Mesenchymal stem cell (in vitro differentiated cells and primary cell): ENCODE results near the gene MGLL.
"Not testable (repeated sequence)": the region's sequence is repeated elsewhere in the genome, so short reads cannot be mapped to it uniquely, and the experiment has no call there.

Experiments used
- DNase-seq: peaks from one replicate; pipeline ENCODE4 v3.0.0-alpha.2; 2013
- H2AFZ ChIP-seq: one replicate; pipeline ENCODE4 v1.6.1; 2013; ENCODE audit warnings: low read depth, mild to moderate bottlenecking, control low read depth, inconsistent platforms, low read length, moderate library complexity
- H2AK5ac ChIP-seq: 2 replicates; pipeline ENCODE4 v1.6.1; 2013; ENCODE audit warnings: low read length, moderate library complexity, mild to moderate bottlenecking, inconsistent platforms; ENCODE audit not compliant: severe bottlenecking
- H2BK120ac ChIP-seq: one replicate; pipeline ENCODE4 v1.6.1; 2013; ENCODE audit warnings: low read depth, mild to moderate bottlenecking, inconsistent platforms, low read length, moderate library complexity
- H2BK12ac ChIP-seq, 2 experiments: one replicate each; pipeline ENCODE4 v1.6.1; 2013; ENCODE audit warnings: inconsistent platforms in 2 of 2, low read length in 2 of 2, mild to moderate bottlenecking in 2 of 2, moderate library complexity in 2 of 2, control low read depth in 1 of 2
- H2BK15ac ChIP-seq: one replicate; pipeline ENCODE4 v1.6.1; 2013; ENCODE audit warnings: mild to moderate bottlenecking, low read depth, inconsistent platforms; ENCODE audit not compliant: poor library complexity, severe bottlenecking
- H2BK5ac ChIP-seq: 2 replicates; pipeline ENCODE4 v1.6.1; 2013; ENCODE audit warnings: low read depth, mild to moderate bottlenecking, low read length, control low read depth, inconsistent platforms; ENCODE audit not compliant: poor library complexity, severe bottlenecking
- H3K14ac ChIP-seq, 2 experiments: one replicate each; pipeline ENCODE4 v1.6.1; 2013; ENCODE audit warnings: inconsistent platforms in 2 of 2, low read length in 2 of 2, control low read depth in 1 of 2, mild to moderate bottlenecking in 1 of 2, moderate library complexity in 1 of 2
- H3K18ac ChIP-seq, 2 experiments: one replicate each; pipeline ENCODE4 v1.6.1; 2013; ENCODE audit warnings: inconsistent platforms in 2 of 2, low read length in 2 of 2, control low read depth in 1 of 2, low read depth in 1 of 2, mild to moderate bottlenecking in 1 of 2
- H3K23ac ChIP-seq, 2 experiments: one replicate each; pipeline ENCODE4 v1.6.1; 2013; ENCODE audit warnings: inconsistent platforms in 2 of 2, low read length in 2 of 2, mild to moderate bottlenecking in 2 of 2, moderate library complexity in 2 of 2, control low read depth in 1 of 2
- H3K27ac ChIP-seq: 2 replicates; pipeline ENCODE4 v1.5.1; 2013; ENCODE audit warnings: mild to moderate bottlenecking, moderate library complexity, low read length, control low read depth, inconsistent platforms; ENCODE audit not compliant: poor library complexity, severe bottlenecking
- H3K27me3 ChIP-seq, 2 experiments: 2 replicates each; pipeline versions ENCODE4 v1.6.1 to v1.7.0; 2013; ENCODE audit warnings: low read length in 2 of 2, mild to moderate bottlenecking in 2 of 2, moderate library complexity in 2 of 2, control low read depth in 1 of 2, inconsistent platforms in 1 of 2; ENCODE audit not compliant: control insufficient read depth in 1 of 2, insufficient read depth in 1 of 2
- H3K36me3 ChIP-seq, 2 experiments: 2 replicates each; pipeline versions ENCODE4 v1.6.1 to v1.7.0; 2013; ENCODE audit warnings: low read length in 2 of 2, control low read depth in 1 of 2, inconsistent platforms in 1 of 2, low read depth in 1 of 2, mild to moderate bottlenecking in 1 of 2; ENCODE audit not compliant: insufficient read depth in 2 of 2, control insufficient read depth in 1 of 2
- H3K4ac ChIP-seq, 2 experiments: one replicate each; pipeline ENCODE4 v1.6.1; 2013; ENCODE audit warnings: inconsistent platforms in 2 of 2, low read length in 2 of 2, mild to moderate bottlenecking in 2 of 2, moderate library complexity in 2 of 2, control low read depth in 1 of 2, low read depth in 1 of 2
- H3K4me1 ChIP-seq: 2 replicates; pipeline ENCODE4 v1.6.1; 2013; ENCODE audit warnings: low read depth, low read length, control low read depth; ENCODE audit not compliant: control insufficient read depth, insufficient read depth
- H3K4me2 ChIP-seq: 2 replicates; pipeline ENCODE4 v1.6.1; 2013; ENCODE audit warnings: low read length, mild to moderate bottlenecking, inconsistent platforms; ENCODE audit not compliant: poor library complexity, severe bottlenecking
- H3K4me3 ChIP-seq, 2 experiments: 2 replicates each; pipeline versions ENCODE4 v1.5.1 to v1.7.0; 2013; ENCODE audit warnings: low read length in 2 of 2, mild to moderate bottlenecking in 2 of 2, control low read depth in 1 of 2, low read depth in 1 of 2; ENCODE audit not compliant: insufficient read depth in 1 of 2
- H3K79me1 ChIP-seq: replicated peaks from 2 replicates; pipeline ENCODE4 v1.6.1; 2013; ENCODE audit warnings: mild to moderate bottlenecking, control low read depth, low read length, inconsistent platforms; ENCODE audit not compliant: poor library complexity, severe bottlenecking
- H3K9ac ChIP-seq: 2 replicates; pipeline ENCODE4 v1.7.0; 2013; ENCODE audit warnings: mild to moderate bottlenecking, low read length, moderate library complexity
- H3K9me3 ChIP-seq: 2 replicates; pipeline ENCODE4 v1.7.0; 2013; ENCODE audit warnings: mild to moderate bottlenecking, low read length; ENCODE audit not compliant: control insufficient read depth
- H4K8ac ChIP-seq: one replicate; pipeline ENCODE4 v1.6.1; 2013; ENCODE audit warnings: inconsistent platforms, mild to moderate bottlenecking, low read length, moderate library complexity
- H4K91ac ChIP-seq: one replicate; pipeline ENCODE4 v1.6.1; 2013; ENCODE audit warnings: mild to moderate bottlenecking, low read length, inconsistent platforms
- WGBS: methylation state at CpG from one replicate; pipeline ENCODE4 v1.1.7; 2013; ENCODE audit warnings: mixed read lengths; 5-methylcytosine and 5-hydroxymethylcytosine counted together

MGLL gene

DNA sequence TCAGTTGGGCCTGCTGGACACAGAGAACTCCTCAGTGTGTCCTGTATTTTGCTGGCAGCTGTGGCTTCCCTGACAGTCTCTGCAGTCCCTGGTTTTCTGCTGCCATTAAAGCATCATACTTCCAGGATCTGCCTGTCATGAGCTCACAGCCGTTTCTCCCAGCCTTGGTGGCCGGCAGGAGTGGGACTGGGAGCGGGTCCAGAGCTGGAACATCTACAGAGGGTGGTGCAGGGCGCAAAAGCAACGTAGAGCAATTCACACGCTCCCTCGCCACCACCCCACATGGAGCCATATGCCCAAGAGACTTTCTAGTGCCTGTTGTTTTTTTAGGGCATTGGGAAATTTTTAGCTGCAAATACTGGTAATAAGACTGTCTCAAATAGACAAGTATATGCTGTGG is 116.0 kb downstream of the MGLL start:
- H3K27me3 ChIP-seq: no peaks in the 10 kb centered on the region
- no peaks in the 10 kb centered on the region for H3K9me3 ChIP-seq
- peak overlapping the region in 1 of 2 experiments; percentile 6 for H3K4ac ChIP-seq
- H3K18ac ChIP-seq: no peak overlapping the region
- H2BK120ac ChIP-seq: no peak overlapping the region
- H2BK5ac ChIP-seq: no peak overlapping the region
- H2AFZ ChIP-seq: no peak overlapping the region
- 73% methylated on average over 3 of the region's 7 CpGs for WGBS
- no peak overlapping the region for H2BK15ac ChIP-seq
- H3K36me3 ChIP-seq: peaks cover 49 to 52% of the 10 kb centered on the region in 2 experiments
- no peak overlapping the region for H3K14ac ChIP-seq
- H4K8ac ChIP-seq: no peak overlapping the region
- peaks cover 30% of the 10 kb centered on the region for H3K4me1 ChIP-seq
- H3K23ac ChIP-seq: no peak overlapping the region
- H3K4me3 ChIP-seq: no peak overlapping the region
- H3K79me1 ChIP-seq: peaks cover 51% of the 10 kb centered on the region
- no peak overlapping the region for H3K4me2 ChIP-seq
- no peak overlapping the region for H3K27ac ChIP-seq
- H2AK5ac ChIP-seq: no peak overlapping the region
- no peak overlapping the region for H3K9ac ChIP-seq
- H2BK12ac ChIP-seq: no peak overlapping the region
- no peak overlapping the region for H4K91ac ChIP-seq
- no peak for DNase-seq

DNA sequence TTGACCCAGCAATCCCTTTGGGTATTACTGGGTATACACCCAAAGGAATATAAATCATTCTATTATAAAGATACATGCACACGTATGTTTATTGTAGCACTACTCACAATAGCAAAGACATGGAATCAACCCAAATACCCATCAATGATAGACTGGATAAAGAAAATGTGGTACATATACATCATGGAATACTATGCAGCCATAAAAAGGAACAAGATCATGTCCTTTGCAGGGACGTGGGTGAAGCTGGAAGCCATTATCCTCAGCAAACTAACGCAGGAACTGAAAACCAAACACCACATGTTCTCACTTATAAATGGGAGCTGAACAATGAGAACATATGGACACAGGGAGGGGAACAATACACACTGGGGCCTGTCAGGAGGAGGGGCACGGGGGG is 117.5 kb downstream of the MGLL start:
- H3K9me3 ChIP-seq, H2BK15ac ChIP-seq, DNase-seq, H4K8ac ChIP-seq, H3K27ac ChIP-seq, H3K14ac ChIP-seq, H4K91ac ChIP-seq, H2BK120ac ChIP-seq, H3K4me3 ChIP-seq, H3K4me2 ChIP-seq, H3K9ac ChIP-seq, H2AFZ ChIP-seq, H2BK5ac ChIP-seq, H3K18ac ChIP-seq, H2AK5ac ChIP-seq, H3K4ac ChIP-seq, H2BK12ac ChIP-seq, H3K27me3 ChIP-seq, H3K23ac ChIP-seq: not testable (repeated sequence)
- peaks cover 39 to 48% of the 10 kb centered on the region in 2 experiments for H3K36me3 ChIP-seq
- peaks cover 47% of the 10 kb centered on the region for H3K79me1 ChIP-seq
- 100% methylated on average over 1 of the region's 4 CpGs for WGBS
- peaks cover 22% of the 10 kb centered on the region for H3K4me1 ChIP-seq

DNA sequence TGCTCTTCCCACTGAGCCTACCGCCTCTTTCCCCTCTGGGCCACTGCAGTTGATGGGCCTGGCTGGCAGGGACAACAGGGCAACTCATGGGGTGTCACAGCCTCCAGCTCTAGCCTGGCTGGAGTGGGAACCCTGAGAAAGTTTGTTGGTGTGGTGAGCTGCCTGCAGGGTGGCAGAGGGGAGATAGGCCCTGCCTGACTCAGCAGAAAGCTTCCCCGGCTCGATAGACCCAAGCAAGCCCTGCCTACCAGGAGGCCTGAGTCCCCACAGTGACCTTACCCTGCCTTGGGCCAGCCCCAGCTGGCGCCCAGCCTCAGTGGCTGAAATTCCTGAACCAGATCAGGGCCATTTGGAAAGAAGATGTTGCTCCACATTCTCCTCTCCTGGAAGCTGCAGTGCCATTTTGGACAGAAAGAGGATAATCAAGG is 120.2 kb downstream of the MGLL start:
- Histone ChIP-seq H3K23ac (no peak overlapping the region), H3K4ac (no peak overlapping the region), H3K4me3 (no peak overlapping the region), H3K14ac (no peak overlapping the region), H2BK12ac (peak overlapping the region in 1 of 2 experiments; percentile 61), H3K27me3 (no peaks in the 10 kb centered on the region), H3K18ac (no peak overlapping the region), H2BK15ac (peak overlapping the region; percentile 56), H3K79me1 (peaks cover 38% of the 10 kb centered on the region), H3K9ac (peak overlapping the region; percentile 24), H2AK5ac (peak overlapping the region; percentile 51), H4K91ac (peak overlapping the region; percentile 32), H2BK120ac (no peak overlapping the region), H2AFZ (no peak overlapping the region), H4K8ac (no peak overlapping the region), H2BK5ac (no peak overlapping the region), H3K4me1 (peaks cover 35% of the 10 kb centered on the region), H3K4me2 (no peak overlapping the region), H3K36me3 (peaks cover 22 to 45% of the 10 kb centered on the region in 2 experiments), H3K9me3 (no peaks in the 10 kb centered on the region), H3K27ac (no peak overlapping the region)
- no peak for DNase-seq
- 93% methylated on average over 4 of the region's 4 CpGs for WGBS

DNA sequence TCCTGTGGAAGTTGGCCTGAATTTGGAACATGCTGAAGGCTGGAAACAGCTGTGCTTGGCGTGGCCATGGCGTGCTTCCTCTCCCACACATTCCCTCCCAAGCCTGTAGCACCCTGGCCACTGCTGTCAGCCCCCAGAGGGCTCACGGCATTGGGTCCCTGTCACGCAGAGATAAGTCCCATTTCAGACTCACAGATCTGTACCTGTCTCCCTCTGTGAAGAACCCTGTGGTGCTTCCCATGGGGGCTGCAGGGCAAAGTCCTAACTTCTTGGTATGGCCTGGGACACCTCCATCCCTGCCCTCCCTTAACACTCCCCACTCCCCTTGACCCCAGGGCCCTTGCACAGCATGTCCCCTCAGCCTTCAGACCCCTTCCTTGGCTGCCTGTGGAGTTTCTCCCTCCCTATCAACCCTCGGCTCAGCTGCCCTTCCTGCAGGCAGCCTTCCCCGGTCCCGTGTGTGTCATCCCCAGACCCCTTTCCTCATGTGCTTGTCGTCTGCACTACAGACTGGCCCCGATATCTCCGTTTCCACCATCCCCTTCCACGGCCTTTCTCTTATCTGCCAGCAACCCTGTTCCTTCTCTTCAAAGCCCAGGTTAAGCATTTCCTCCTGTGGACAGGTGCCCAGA is 120.9 kb downstream of the MGLL start:
- no peak overlapping the region for H3K27ac ChIP-seq
- H3K9me3 ChIP-seq: no peaks in the 10 kb centered on the region
- no peak overlapping the region for H3K4me3 ChIP-seq
- H2BK120ac ChIP-seq: no peak overlapping the region
- no peak overlapping the region for H2BK12ac ChIP-seq
- H4K91ac ChIP-seq: no peak overlapping the region
- no peak for DNase-seq
- peaks cover 14 to 38% of the 10 kb centered on the region in 2 experiments for H3K36me3 ChIP-seq
- no peak overlapping the region for H2BK5ac ChIP-seq
- H3K4me1 ChIP-seq: peaks cover 38% of the 10 kb centered on the region
- H3K18ac ChIP-seq: no peak overlapping the region
- 89% methylated on average over 11 of the region's 11 CpGs for WGBS
- H3K9ac ChIP-seq: no peak overlapping the region
- no peak overlapping the region for H3K4me2 ChIP-seq
- H3K4ac ChIP-seq: no peak overlapping the region
- no peak overlapping the region for H2BK15ac ChIP-seq
- no peak overlapping the region for H2AK5ac ChIP-seq
- H3K23ac ChIP-seq: no peak overlapping the region
- no peaks in the 10 kb centered on the region for H3K27me3 ChIP-seq
- no peak overlapping the region for H4K8ac ChIP-seq
- no peak overlapping the region for H3K14ac ChIP-seq
- H3K79me1 ChIP-seq: peaks cover 33% of the 10 kb centered on the region
- no peak overlapping the region for H2AFZ ChIP-seq
